MM.1S (cell line): ENCODE data around the gene PPP1R37.
"Not testable (repeated sequence)": the region's sequence is repeated elsewhere in the genome, so short reads cannot be mapped to it uniquely, and the experiment has no call there.

ENCODE experiments used
- EZH2 ChIP-seq: fragments of 300-600 bp; sonication (generic); optimal IDR thresholded peaks from 2 replicates; pipeline ENCODE3; 2017; ENCODE audit warnings: low read depth, mild to moderate bottlenecking, antibody characterized with exemption, low read length, mixed read lengths
- TF ChIP-seq, protein P1 (sequence below): fragments of 300-600 bp; sonication (generic); IDR thresholded peaks from 2 replicates; pipeline ENCODE4 v1.5.1; 2016; ENCODE audit warnings: antibody characterized with exemption, low read length, mixed read lengths

GRCh38 chr19:45106363-45106762 lies 13.4 kb downstream of the PPP1R37 start:
- TF ChIP-seq, protein P1, sequence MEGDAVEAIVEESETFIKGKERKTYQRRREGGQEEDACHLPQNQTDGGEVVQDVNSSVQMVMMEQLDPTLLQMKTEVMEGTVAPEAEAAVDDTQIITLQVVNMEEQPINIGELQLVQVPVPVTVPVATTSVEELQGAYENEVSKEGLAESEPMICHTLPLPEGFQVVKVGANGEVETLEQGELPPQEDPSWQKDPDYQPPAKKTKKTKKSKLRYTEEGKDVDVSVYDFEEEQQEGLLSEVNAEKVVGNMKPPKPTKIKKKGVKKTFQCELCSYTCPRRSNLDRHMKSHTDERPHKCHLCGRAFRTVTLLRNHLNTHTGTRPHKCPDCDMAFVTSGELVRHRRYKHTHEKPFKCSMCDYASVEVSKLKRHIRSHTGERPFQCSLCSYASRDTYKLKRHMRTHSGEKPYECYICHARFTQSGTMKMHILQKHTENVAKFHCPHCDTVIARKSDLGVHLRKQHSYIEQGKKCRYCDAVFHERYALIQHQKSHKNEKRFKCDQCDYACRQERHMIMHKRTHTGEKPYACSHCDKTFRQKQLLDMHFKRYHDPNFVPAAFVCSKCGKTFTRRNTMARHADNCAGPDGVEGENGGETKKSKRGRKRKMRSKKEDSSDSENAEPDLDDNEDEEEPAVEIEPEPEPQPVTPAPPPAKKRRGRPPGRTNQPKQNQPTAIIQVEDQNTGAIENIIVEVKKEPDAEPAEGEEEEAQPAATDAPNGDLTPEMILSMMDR: not testable (repeated sequence)
- not testable (repeated sequence) for TF ChIP-seq EZH2
